Thoracic aorta (tissue), 2 donors: ENCODE data around the gene DDO. TPM values are rescaled to one million over a fixed set of nuclear protein-coding genes. Genes with fewer than 3 reads are reported as not detected.
A peak's percentile ranks its signal among the peaks of the same experiment; 100 is the strongest.
"Not testable (repeated sequence)": the region's sequence is repeated elsewhere in the genome, so short reads cannot be mapped to it uniquely, and the experiment has no call there.

Source experiments
- ATAC-seq: fragments of 150-250 bp; one replicate; pipeline ENCODE4 v1.8.0; 2017; ENCODE audit warnings: low read depth; ENCODE audit not compliant: insufficient number of reproducible peaks, low FRiP score
- DNase-seq: peaks from one replicate; pipeline ENCODE4 v3.0.0-alpha.2; 2020; ENCODE audit warnings: low spot score
- H3K27ac ChIP-seq, 2 donors: fragments of 200-600 bp; sonication (generic); 1 replicate in 1 of 2; 2 replicates in 1 of 2; pipeline ENCODE4 v1.5.1; 2016; ENCODE audit warnings: mild to moderate bottlenecking in 2 of 2, moderate library complexity in 2 of 2
- H3K27me3 ChIP-seq: fragments of 200-600 bp; sonication (generic); replicated peaks from 2 replicates; pipeline ENCODE4 v1.6.0; 2016; ENCODE audit warnings: mild to moderate bottlenecking; ENCODE audit not compliant: insufficient read depth
- H3K36me3 ChIP-seq: fragments of 200-600 bp; sonication (generic); one replicate; pipeline ENCODE4 v1.5.1; 2016
- H3K4me1 ChIP-seq, 2 donors: fragments of 200-600 bp; sonication (generic); 1 replicate in 1 of 2; 2 replicates in 1 of 2; pipeline versions ENCODE4 v1.5.1 to v1.6.0; 2016; ENCODE audit warnings: low read depth in 2 of 2, mild to moderate bottlenecking in 1 of 2; ENCODE audit not compliant: control insufficient read depth in 1 of 2
- H3K4me3 ChIP-seq: fragments of 200-600 bp; sonication (generic); 2 replicates; pipeline ENCODE4 v1.5.1; 2016; ENCODE audit warnings: mild to moderate bottlenecking
- H3K9me3 ChIP-seq: fragments of 200-600 bp; sonication (generic); 2 replicates; pipeline ENCODE4 v1.5.1; 2016
- total RNA-seq, 2 donors: library from RNA; depleted of rRNA; stranded (reverse); fragments of >200 nt; gene quantifications; one replicate each; pipeline versions ENCODE4 v1.1.0 to v1.2.3, GENCODE V29; 2016
- TF ChIP-seq, protein P1 (sequence below): fragments of 200-600 bp; sonication (generic); IDR thresholded peaks from one replicate; pipeline ENCODE4 v1.5.1; 2019; ENCODE audit warnings: antibody characterized with exemption

DDO gene
- total RNA-seq, 2 donors from 2014 or later: 0.68 to 1.6 TPM

DNA sequence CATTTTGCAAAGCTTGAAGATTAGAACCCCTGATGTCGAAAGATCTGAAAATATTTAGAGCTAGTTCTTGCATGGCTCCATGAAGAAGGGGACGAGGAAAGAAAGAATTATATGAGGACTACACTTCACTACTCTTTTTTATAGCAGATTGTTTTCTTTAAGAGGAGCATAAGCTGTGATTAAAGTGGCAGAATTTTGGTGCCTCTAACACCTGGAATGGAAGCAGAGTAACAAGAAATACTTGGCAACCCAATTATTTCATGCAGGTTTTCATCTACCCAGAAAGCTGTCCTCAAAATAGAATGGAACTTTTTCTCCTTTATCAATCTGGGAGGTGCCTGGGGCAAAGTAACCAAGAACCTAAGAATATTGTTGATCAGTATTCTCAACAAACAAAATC lies 61.2 kb downstream of the DDO start:
- DNase-seq: no peak
- H3K27ac ChIP-seq: peak overlapping the region; percentile 41 to 83
- TF ChIP-seq, protein P1, sequence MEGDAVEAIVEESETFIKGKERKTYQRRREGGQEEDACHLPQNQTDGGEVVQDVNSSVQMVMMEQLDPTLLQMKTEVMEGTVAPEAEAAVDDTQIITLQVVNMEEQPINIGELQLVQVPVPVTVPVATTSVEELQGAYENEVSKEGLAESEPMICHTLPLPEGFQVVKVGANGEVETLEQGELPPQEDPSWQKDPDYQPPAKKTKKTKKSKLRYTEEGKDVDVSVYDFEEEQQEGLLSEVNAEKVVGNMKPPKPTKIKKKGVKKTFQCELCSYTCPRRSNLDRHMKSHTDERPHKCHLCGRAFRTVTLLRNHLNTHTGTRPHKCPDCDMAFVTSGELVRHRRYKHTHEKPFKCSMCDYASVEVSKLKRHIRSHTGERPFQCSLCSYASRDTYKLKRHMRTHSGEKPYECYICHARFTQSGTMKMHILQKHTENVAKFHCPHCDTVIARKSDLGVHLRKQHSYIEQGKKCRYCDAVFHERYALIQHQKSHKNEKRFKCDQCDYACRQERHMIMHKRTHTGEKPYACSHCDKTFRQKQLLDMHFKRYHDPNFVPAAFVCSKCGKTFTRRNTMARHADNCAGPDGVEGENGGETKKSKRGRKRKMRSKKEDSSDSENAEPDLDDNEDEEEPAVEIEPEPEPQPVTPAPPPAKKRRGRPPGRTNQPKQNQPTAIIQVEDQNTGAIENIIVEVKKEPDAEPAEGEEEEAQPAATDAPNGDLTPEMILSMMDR: no peak
- ATAC-seq: no peak
- peaks cover 13 to 69% of the 10 kb centered on the region in 2 donors for H3K4me1 ChIP-seq
- H3K9me3 ChIP-seq: no peaks in the 10 kb centered on the region
- H3K27me3 ChIP-seq: no peaks in the 10 kb centered on the region
- H3K36me3 ChIP-seq: no peaks in the 10 kb centered on the region
- H3K4me3 ChIP-seq: peak overlapping the region; percentile 12

DNA sequence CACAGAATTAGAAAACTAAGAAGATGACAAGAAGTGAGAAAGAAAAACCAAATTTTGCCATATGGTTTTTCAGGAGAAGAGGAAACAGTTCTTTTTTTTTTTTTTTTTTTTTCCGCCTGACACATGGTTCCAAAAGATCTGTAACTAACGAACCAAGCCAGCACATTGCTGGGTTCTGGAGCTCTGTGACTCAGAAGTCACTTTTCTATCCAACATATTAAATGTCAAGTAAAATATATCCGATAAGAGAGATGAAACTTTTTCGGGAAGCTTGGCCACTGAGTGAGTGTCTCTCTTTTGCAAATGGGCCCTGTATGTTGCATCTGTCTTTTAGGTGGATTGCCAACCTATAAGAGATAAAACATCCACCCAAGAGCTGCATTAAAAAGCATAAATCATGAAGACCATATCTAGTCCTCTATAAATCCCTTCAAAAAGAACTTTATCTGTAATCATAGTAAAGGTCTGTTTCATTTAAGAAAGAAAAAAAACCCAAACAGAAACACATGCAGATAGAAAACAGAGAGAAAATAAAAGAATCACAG lies 61.8 kb downstream of the DDO start:
- TF ChIP-seq, protein P1: no peak
- Histone ChIP-seq H3K9me3 (no peaks in the 10 kb centered on the region), H3K4me3 (peak overlapping the region; percentile 14), H3K4me1 (peaks cover 13 to 62% of the 10 kb centered on the region in 2 donors), H3K36me3 (no peaks in the 10 kb centered on the region), H3K27ac (peak overlapping the region; percentile 80 to 83), H3K27me3 (no peaks in the 10 kb centered on the region)
- DNase-seq: no peak
- peak; percentile 62 for ATAC-seq

DNA sequence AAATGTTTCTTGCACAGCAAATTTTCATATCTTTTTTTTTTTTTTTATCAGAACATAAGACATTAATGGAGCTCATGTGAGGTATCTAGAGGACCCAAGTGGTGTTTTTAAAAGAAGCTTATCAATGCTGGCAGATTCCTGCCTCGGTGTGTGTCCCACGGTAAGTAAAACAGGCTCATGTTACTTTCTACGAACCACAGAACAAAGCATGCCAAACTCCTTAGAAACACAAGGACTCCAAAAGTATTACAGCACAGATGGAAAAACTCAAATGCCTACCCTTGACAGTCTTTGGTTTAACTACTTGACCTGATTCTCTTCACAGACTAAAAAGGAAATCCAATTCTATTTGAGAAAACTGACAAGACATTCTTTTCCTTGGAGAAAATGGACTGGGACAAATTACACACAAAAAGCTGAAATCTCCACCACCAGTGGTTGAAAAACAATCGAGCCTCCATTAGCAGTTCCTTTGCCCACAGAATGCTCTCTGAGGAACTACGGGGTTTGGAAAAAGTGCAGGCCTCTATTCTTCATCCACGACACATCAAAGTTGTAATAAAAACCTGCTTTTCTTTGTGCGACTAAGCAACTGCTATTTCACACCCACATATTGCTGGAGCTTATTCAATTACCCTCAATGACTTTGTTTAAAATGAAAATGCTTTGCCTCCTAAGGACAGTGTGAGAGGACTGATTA lies 62.7 kb downstream of the DDO start:
- H3K27me3 ChIP-seq: no peaks in the 10 kb centered on the region
- ATAC-seq (no peak), DNase-seq (no peak)
- peak overlapping the region; percentile 14 for H3K4me3 ChIP-seq
- TF ChIP-seq, protein P1: no peak
- H3K9me3 ChIP-seq: no peaks in the 10 kb centered on the region
- no peaks in the 10 kb centered on the region for H3K36me3 ChIP-seq
- peak overlapping the region; percentile 80 to 83 for H3K27ac ChIP-seq
- peaks cover 13 to 61% of the 10 kb centered on the region in 2 donors for H3K4me1 ChIP-seq

DNA sequence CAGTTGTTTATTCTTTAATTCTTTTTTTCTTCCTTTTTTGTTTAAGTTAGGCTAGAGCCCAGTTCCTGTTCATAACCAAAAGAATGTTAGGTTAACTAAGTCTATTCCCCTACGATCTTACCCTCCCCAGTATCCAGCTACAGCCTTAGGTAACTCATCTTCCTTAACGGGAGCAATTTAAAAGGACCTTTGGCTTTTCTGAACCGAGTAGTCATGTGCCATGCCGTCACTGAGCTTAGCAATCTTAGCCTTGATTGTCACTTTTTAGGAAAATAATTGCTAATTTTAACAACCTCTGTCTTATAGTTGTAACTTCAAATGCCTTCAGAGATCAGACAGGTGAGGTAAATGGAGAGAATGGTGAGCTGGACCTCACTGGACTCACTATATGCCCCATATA lies 63.4 kb downstream of the DDO start:
- no peaks in the 10 kb centered on the region for H3K9me3 ChIP-seq
- H3K27me3 ChIP-seq: no peaks in the 10 kb centered on the region
- H3K4me3 ChIP-seq: no peak overlapping the region
- H3K4me1 ChIP-seq: peaks cover 13 to 57% of the 10 kb centered on the region in 2 donors
- TF ChIP-seq, protein P1: no peak
- H3K36me3 ChIP-seq: no peaks in the 10 kb centered on the region
- no peak for ATAC-seq
- H3K27ac ChIP-seq: peak overlapping the region; percentile 80 to 83
- no peak for DNase-seq

DNA sequence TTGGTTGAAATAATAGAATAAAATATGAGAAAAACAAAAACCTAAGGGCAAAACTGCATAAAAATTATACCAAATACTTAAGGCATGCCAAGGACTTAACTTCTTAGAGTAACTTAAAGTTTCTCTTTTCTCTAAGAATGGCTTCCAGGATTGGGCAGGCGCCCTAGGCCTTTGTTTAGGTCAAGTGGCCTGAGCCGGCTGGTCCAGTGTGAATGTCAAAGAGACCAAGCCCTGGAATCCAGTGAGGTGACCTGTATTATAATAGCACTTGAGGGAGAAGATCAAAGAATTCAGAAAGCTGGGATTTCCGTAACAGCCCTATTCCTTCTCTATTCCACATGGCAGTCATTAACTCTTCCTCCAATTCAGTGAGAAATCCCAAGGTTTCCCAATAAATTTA lies 63.8 kb downstream of the DDO start:
- H3K27me3 ChIP-seq: no peaks in the 10 kb centered on the region
- H3K36me3 ChIP-seq: no peaks in the 10 kb centered on the region
- H3K4me1 ChIP-seq: peaks cover 13 to 52% of the 10 kb centered on the region in 2 donors
- ATAC-seq: no peak
- no peak overlapping the region for H3K4me3 ChIP-seq
- H3K27ac ChIP-seq: peak overlapping the region in 1 of 2 donors; percentile 80
- no peak for DNase-seq
- H3K9me3 ChIP-seq: no peaks in the 10 kb centered on the region
- TF ChIP-seq, protein P1: no peak

DNA sequence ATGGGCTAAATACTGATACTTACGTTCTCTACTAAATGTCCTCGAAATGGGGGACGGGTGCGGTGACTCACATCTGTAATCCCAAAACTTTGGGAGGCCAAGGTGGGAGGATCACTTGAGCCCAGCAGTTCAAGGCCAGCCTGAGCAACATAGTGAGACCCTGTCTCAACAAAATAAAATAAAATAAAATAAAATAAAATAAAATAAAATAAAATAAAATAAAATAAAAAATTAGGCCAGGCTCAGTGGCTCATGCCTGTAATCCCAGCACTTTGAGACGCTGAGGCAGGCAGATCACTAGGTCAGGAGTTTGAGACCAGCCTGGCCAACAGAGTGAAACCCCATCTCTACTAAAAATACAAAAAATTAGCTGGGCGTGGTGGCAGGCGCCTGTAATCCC lies 64.8 kb downstream of the DDO start:
- not testable (repeated sequence) for DNase-seq, ATAC-seq, H3K4me3 ChIP-seq, H3K27ac ChIP-seq, H3K9me3 ChIP-seq, H3K36me3 ChIP-seq, H3K27me3 ChIP-seq
- H3K4me1 ChIP-seq: peaks cover 10 to 43% of the 10 kb centered on the region in 2 donors
